GM08714 (cell line): ENCODE data around the gene TPM1.

Experiments
- H3K4me3 ChIP-seq: fragments of 200-500 bp; sonication (Bioruptor generic); 2 replicates; pipeline ENCODE4 v1.5.1; 2014; ENCODE audit warnings: mild to moderate bottlenecking, low read length, inconsistent platforms
- ZNF274 ChIP-seq: IDR thresholded peaks from 2 replicates; pipeline ENCODE4 v1.6.1; 2012; ENCODE audit warnings: mild to moderate bottlenecking, low read depth, low read length

The TPM1 gene

DNA sequence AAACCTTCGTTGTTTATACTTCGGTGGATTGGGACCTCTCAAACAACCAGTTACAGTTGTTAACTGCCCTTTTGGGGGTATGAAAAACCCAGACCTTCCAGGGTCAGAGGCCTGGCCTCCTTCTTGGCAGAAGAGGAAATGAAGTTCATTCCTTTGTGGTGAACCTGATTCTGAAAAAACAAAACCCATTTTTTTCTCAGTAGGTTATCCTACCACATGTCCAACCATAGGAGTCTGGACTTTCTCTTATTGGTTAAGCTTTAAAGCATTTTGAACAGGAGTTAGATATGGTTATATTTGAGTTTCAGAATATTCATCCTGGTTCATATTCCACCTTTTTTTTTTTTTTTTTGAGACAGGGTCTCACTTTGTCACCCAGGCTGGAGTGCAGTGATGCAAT lies 71.9 kb downstream of the TPM1 start:
- no peak for TF ChIP-seq ZNF274
- H3K4me3 ChIP-seq = no peak overlapping the region
